Thyroid gland (tissue), 4 donors: Measurements from ENCODE around the gene NACC1. TPM values are rescaled to one million over a fixed set of nuclear protein-coding genes. Genes with fewer than 3 reads are reported as not detected.
A peak's percentile ranks its signal among the peaks of the same experiment; 100 is the strongest.
"Not testable (repeated sequence)": the region's sequence is repeated elsewhere in the genome, so short reads cannot be mapped to it uniquely, and the experiment has no call there.

ENCODE experiments used
- DNase-seq, 2 donors: peaks; one replicate each; pipeline ENCODE4 v3.0.0-alpha.2; 2019
- H3K27ac ChIP-seq, 3 donors: fragments of 200-600 bp; sonication (generic); 1 replicate in 2 of 3; 2 replicates in 1 of 3; pipeline ENCODE4 v1.5.1; 2016 to 2019; ENCODE audit warnings: mild to moderate bottlenecking in 1 of 3, moderate library complexity in 1 of 3
- H3K27me3 ChIP-seq: fragments of 200-600 bp; sonication (generic); one replicate; pipeline ENCODE4 v1.5.1; 2019
- H3K36me3 ChIP-seq, 2 donors: fragments of 200-600 bp; sonication (generic); one replicate each; pipeline ENCODE4 v1.5.1; 2016 to 2019
- H3K4me1 ChIP-seq, 2 donors: fragments of 200-600 bp; sonication (generic); one replicate each; pipeline ENCODE4 v1.5.1; 2017 to 2019
- H3K4me3 ChIP-seq, 3 donors: fragments of 200-600 bp; sonication (generic); replicated peaks in 1 of 3; 1 replicate in 2 of 3; 2 replicates in 1 of 3; pipeline ENCODE4 v1.5.1; 2016; ENCODE audit warnings: mild to moderate bottlenecking in 1 of 3
- H3K9me3 ChIP-seq: fragments of 200-600 bp; sonication (generic); one replicate; pipeline ENCODE4 v1.5.1; 2017
- POLR2A ChIP-seq, 2 donors: fragments of 450-650 bp; IDR thresholded peaks; one replicate each; pipeline ENCODE4 v1.6.1; 2017; ENCODE audit warnings: antibody characterized with exemption in 2 of 2, mild to moderate bottlenecking in 2 of 2, moderate library complexity in 1 of 2
- whole genome bisulfite sequencing, 2 donors: methylation state at CpG; one replicate each; pipeline ENCODE4 v1.1.5; 2017; 5-methylcytosine and 5-hydroxymethylcytosine counted together
- intact Hi-C: fragments of 100-400 bp; cut with DNase I; formaldehyde crosslinking; loops from one replicate; pipeline ENCODE4 v1.15.1; 2023
- total RNA-seq, 4 donors: library from RNA; depleted of rRNA; stranded (reverse); fragments of >200 nt; gene quantifications; one replicate each; pipeline ENCODE4 v1.2.3, GENCODE V29; 2016
- TF ChIP-seq, protein P1 (sequence below), 6 experiments: fragments of 200-600 bp in 3 of 6; fragments of 450-650 bp in 3 of 6; sonication (generic) in 3 of 6; IDR thresholded peaks; one replicate each; pipeline ENCODE4 v1.5.1; 2016 to 2019; ENCODE audit warnings: antibody characterized with exemption in 6 of 6, mild to moderate bottlenecking in 2 of 6, inconsistent platforms in 1 of 6, moderate library complexity in 1 of 6

The NACC1 gene
- total RNA-seq, 4 donors from 2014 or later, result 16.9 to 67.7 (median 43.0) TPM

DNA sequence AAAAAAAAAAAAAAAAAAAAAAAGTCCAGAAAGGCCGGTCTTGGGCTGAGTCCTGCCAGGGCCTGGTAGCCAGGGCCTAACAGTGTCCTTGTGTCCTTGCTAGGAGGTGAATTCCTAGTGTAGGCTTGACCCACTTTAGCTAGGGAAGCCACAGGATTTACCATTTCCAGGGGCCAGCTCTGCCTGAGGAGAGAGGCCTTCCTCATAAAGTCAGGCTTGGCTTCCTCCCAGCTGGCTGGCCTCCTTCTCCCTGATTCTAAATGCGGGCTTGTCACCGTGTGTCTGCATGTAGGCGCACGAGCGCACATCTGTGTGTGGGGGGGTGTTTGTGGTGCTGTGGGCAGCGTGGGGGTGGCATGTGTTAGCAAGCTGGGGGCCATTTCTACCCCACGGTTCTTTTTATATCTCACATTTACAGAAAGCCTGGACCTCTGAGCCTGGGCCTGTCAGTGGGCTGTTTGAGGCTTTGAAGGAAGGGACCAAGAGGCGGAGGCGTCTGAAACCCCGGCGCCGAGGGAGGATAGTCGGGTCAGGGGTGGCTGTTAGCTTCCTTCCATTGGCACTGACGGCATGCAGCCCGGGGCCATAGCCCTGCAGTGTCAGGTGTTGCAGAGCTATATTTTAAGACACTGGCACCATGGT is 63.8 kb downstream of the NACC1 start:
- peak overlapping the region; percentile 18 to 36 (median 24) for H3K27ac ChIP-seq
- peak; percentile 82 to 85 for DNase-seq
- peaks cover 6 to 10% of the 10 kb centered on the region in 2 donors for H3K4me1 ChIP-seq
- WGBS, 2 donors, result 28 to 48% methylated on average over 15 to 16 of the region's 16 CpGs
- no peak for TF ChIP-seq POLR2A (IDR thresholded peaks at IDR 0.05)
- TF ChIP-seq, protein P1, sequence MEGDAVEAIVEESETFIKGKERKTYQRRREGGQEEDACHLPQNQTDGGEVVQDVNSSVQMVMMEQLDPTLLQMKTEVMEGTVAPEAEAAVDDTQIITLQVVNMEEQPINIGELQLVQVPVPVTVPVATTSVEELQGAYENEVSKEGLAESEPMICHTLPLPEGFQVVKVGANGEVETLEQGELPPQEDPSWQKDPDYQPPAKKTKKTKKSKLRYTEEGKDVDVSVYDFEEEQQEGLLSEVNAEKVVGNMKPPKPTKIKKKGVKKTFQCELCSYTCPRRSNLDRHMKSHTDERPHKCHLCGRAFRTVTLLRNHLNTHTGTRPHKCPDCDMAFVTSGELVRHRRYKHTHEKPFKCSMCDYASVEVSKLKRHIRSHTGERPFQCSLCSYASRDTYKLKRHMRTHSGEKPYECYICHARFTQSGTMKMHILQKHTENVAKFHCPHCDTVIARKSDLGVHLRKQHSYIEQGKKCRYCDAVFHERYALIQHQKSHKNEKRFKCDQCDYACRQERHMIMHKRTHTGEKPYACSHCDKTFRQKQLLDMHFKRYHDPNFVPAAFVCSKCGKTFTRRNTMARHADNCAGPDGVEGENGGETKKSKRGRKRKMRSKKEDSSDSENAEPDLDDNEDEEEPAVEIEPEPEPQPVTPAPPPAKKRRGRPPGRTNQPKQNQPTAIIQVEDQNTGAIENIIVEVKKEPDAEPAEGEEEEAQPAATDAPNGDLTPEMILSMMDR (IDR thresholded peaks at IDR 0.05), result no peak
- intact Hi-C loops, result no loop called here
- no peaks in the 10 kb centered on the region for H3K9me3 ChIP-seq
- H3K36me3 ChIP-seq, result no peaks in the 10 kb centered on the region
- no peaks in the 10 kb centered on the region for H3K27me3 ChIP-seq
- H3K4me3 ChIP-seq, result no peak overlapping the region

DNA sequence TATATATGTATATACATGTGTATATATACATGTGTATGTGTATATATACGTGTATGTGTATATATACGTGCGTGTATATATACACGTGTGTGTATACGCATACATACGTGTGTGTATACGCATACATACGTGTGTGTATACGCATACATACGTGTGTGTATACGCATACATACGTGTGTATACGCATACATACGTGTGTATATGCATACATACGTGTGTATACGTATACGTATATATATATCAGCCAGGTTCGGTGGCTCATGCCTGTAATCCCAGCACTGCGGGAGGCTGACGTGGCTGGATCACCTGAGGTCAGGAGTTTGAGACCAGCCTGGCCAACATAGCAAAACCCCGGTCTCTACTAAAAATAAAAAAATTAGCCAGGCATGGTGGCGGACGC is 66.9 kb downstream of the NACC1 start:
- intact Hi-C loops, H3K4me1 ChIP-seq, H3K36me3 ChIP-seq, DNase-seq, H3K27ac ChIP-seq, H3K4me3 ChIP-seq, H3K27me3 ChIP-seq, H3K9me3 ChIP-seq: not testable (repeated sequence)
- 64 to 87% methylated on average over 23 of the region's 23 CpGs for WGBS, 2 donors

DNA sequence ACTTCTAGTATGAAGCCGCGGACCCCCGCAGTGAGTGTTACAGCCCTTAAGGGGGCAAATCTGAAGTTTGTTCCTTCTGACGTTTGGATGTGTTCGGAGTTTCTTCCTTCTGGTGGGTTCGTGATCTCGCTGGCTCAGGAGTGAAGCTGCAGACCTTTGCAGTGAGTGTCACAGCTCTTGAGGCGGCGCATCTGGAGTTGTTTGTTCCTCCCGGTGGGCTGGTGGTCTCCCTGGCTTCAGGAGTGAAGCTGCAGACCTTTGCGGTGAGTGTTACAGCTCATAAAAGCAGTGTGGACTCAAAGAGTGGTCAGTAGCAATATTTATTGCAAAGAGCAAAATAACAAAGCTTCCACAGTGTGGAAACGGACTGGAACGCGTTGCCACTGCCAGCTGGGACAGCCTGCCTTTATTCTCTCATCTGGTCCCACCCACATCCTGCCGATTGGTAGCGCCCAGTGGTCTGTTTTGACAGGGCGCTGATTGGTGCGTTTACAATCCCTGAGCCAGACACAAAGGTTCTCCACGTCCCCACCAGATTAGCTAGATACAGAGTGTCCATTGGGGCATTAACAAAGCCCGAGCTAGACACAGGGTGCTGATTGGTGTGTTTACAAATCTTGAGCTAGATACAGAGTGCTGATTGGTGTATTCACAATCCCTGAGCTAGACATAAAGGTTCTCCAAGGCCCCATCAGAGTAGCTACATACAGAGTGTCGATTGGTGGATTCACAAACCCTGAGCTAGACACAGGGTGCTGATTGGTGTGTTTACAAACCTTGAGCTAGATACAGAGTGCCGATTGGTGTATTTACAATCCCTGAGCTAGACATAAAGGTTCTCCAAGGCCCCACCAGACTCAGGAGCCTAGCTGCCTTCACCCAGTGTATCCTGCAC is 67.9 kb downstream of the NACC1 start:
- H3K9me3 ChIP-seq, H3K4me1 ChIP-seq, H3K4me3 ChIP-seq, DNase-seq, H3K36me3 ChIP-seq, H3K27ac ChIP-seq, H3K27me3 ChIP-seq, intact Hi-C loops: not testable (repeated sequence)
- 88 to 94% methylated on average over 19 to 22 of the region's 22 CpGs for WGBS, 2 donors

DNA sequence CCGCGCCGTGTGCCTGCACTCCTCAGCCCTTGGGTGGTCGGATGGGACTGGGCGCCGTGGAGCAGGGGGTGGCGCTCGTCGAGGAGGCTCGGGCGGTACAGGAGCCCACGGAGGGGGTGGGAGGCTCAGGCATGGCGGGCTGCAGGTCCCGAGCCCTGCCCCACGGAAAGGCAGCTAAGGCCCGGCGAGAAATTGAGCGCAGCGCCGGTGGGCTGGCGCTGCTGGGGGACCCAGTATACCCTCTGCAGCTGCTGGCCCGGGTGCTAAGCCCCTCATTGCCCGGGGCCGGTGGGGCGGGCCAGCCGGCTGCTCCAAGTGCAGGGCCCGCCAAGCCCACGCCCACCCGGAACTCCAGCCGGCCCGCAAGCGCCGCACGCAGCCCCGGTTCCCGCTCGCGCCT is 68.6 kb downstream of the NACC1 start:
- H3K27ac ChIP-seq, H3K9me3 ChIP-seq, DNase-seq, H3K4me3 ChIP-seq, H3K36me3 ChIP-seq, H3K27me3 ChIP-seq, intact Hi-C loops, H3K4me1 ChIP-seq: not testable (repeated sequence)
- WGBS, 2 donors, result 95 to 98% methylated on average over 8 to 14 of the region's 38 CpGs

DNA sequence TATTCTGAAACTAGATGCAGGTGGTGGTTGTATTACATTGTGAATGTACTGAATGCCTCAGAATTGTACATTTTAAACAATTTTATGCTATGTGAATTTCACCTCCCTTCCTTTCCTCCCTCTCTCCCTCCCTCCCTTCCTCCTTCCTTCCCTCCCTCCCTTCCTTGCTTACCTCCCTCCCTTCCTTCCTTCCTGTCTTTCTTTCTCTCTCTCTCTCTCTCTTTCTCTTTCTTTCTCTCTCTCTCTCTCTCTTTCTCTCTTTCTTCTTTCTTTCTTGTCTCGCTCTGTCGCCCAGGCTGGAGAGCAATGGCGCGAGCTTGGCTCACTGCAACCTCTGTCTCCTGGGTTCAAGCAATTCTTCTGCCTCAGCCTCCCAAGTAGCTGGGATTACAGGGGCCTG is 69.4 kb downstream of the NACC1 start:
- intact Hi-C loops, result no loop called here
- Histone ChIP-seq H3K27ac (no peak overlapping the region), H3K4me1 (no peaks in the 10 kb centered on the region), H3K4me3 (no peak overlapping the region), H3K27me3 (no peaks in the 10 kb centered on the region), H3K9me3 (no peaks in the 10 kb centered on the region), H3K36me3 (no peaks in the 10 kb centered on the region)
- TF ChIP-seq, protein P1 (IDR thresholded peaks at IDR 0.05), result no peak
- TF ChIP-seq POLR2A (IDR thresholded peaks at IDR 0.05), result no peak
- DNase-seq, result no peak
- 94 to 99% methylated on average over 4 of the region's 4 CpGs for WGBS, 2 donors

DNA sequence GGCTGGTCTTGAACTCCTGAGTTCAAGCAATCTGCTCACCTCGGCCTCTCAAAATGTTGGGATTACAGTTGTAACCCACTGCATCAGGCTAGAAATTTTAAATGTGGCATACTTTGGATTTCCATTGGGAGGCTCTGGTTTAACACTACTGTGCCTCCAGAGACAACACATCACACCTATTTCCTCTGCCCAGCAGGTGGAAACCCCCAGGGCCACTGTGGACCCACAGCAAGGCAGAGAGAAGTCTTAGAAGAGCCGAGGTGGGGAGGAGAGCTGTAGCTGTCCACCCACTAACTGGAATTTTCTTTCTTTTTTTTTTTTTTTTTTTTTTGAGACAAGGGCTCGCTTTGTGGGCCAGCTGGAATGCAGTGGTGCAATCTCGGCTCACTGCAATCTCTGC is 71.5 kb downstream of the NACC1 start:
- no peak overlapping the region for H3K27ac ChIP-seq
- no peak overlapping the region for H3K4me3 ChIP-seq
- no peak for DNase-seq
- TF ChIP-seq, protein P1 (IDR thresholded peaks at IDR 0.05), result no peak
- TF ChIP-seq POLR2A (IDR thresholded peaks at IDR 0.05), result no peak
- intact Hi-C loops, result no loop called here
- no peaks in the 10 kb centered on the region for H3K27me3 ChIP-seq
- WGBS, 2 donors, result 82 to 83% methylated on average over 4 of the region's 4 CpGs
- H3K36me3 ChIP-seq, result no peaks in the 10 kb centered on the region
- H3K9me3 ChIP-seq, result no peaks in the 10 kb centered on the region
- no peaks in the 10 kb centered on the region for H3K4me1 ChIP-seq

Other genes starting within 250 kb of the NACC1 start
- gene DNASE2, start 236.8 kb upstream of the NACC1 start, total RNA-seq, result 10 to 100 TPM; 35.4 to 67.3 (median 59.1) TPM
- not detected for gene KLF1, start 231.1 kb upstream of the NACC1 start, total RNA-seq
- 10 to 100 TPM; 31.2 to 63.7 (median 46.7) TPM for gene GCDH, start 227.1 kb upstream of the NACC1 start, total RNA-seq
- not detected for gene SYCE2, start 199.0 kb upstream of the NACC1 start, total RNA-seq
- 10 to 100 TPM; 43.5 to 61.5 (median 53.4) TPM for gene FARSA, start 184.6 kb upstream of the NACC1 start, total RNA-seq
- gene CALR, start 179.7 kb upstream of the NACC1 start, total RNA-seq, result 1,000 to 10,000 TPM; 1,892 to 4,270 (median 2,942) TPM
- 100 to 1,000 TPM in 2 of 4 donors, 10 to 100 TPM in 2; 72.0 to 128 (median 101) TPM for gene RAD23A, start 172.4 kb upstream of the NACC1 start, total RNA-seq
- 10 to 100 TPM; 31.8 to 68.3 (median 55.2) TPM for gene GADD45GIP1, start 161.0 kb upstream of the NACC1 start, total RNA-seq
- gene DAND5, start 148.7 kb upstream of the NACC1 start, total RNA-seq, result under 1 TPM in 2 of 4 donors, not detected in 2; 0.40 to 0.45 TPM
- 10 to 100 TPM; 38.8 to 70.2 (median 62.4) TPM for gene NFIX, start 122.8 kb upstream of the NACC1 start, total RNA-seq
- 10 to 100 TPM in 1 of 4 donors, 1 to 10 TPM in 3; 4.2 to 10.9 (median 7.7) TPM for gene LYL1, start 15.4 kb upstream of the NACC1 start, total RNA-seq
- gene TRMT1, start 1.5 kb upstream of the NACC1 start, total RNA-seq, result 10 to 100 TPM; 23.9 to 31.3 (median 29.1) TPM
- gene STX10, start 32.1 kb downstream of the NACC1 start, total RNA-seq, result 10 to 100 TPM; 39.2 to 91.9 (median 56.5) TPM
- 100 to 1,000 TPM in 1 of 4 donors, 10 to 100 TPM in 3; 55.0 to 139 (median 65.9) TPM for gene IER2, start 32.1 kb downstream of the NACC1 start, total RNA-seq